ENCODE results near the gene PPM1G.

DNA sequence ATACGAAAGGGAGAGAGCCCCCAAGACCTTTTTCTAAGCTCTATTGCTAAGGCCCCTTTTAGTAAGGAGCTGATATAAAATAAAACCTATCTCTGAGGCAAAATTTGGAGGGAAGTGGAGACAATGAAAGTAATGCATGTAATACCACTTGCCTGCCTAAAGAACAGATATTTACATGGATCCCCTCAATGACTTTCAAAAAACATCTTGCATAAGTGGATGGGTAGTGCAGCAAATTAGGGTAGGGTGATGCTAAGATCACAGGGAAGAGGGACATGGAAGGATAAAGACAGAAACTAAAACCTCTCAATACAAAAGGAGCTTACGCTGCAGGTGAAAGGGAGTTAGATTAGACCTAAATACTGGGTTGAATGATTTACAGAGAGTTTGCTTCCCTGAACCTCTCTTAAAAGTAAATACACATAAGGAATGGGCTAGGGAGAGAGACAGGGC, 30.0 kb downstream of the PPM1G start:
- TF ChIP-seq, protein P1, sequence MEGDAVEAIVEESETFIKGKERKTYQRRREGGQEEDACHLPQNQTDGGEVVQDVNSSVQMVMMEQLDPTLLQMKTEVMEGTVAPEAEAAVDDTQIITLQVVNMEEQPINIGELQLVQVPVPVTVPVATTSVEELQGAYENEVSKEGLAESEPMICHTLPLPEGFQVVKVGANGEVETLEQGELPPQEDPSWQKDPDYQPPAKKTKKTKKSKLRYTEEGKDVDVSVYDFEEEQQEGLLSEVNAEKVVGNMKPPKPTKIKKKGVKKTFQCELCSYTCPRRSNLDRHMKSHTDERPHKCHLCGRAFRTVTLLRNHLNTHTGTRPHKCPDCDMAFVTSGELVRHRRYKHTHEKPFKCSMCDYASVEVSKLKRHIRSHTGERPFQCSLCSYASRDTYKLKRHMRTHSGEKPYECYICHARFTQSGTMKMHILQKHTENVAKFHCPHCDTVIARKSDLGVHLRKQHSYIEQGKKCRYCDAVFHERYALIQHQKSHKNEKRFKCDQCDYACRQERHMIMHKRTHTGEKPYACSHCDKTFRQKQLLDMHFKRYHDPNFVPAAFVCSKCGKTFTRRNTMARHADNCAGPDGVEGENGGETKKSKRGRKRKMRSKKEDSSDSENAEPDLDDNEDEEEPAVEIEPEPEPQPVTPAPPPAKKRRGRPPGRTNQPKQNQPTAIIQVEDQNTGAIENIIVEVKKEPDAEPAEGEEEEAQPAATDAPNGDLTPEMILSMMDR (IDR thresholded peaks at IDR 0.05): no peak
- TF ChIP-seq POLR2A (IDR thresholded peaks at IDR 0.05) (no peak), EP300 (IDR thresholded peaks at IDR 0.05) (no peak)

Measured in ovary (tissue), 3 donors.